GM19395 (cell line): ENCODE results near the gene INAVA.
A peak's percentile ranks its signal among the peaks of the same experiment; 100 is the strongest.

Source experiments
- ATAC-seq: cut with Tn5 transposase; IDR thresholded peaks from one replicate; pipeline ENCODE4 v1.9.1; 2021; ENCODE audit warnings: mild to moderate bottlenecking, moderate library complexity; ENCODE audit not compliant: unreplicated experiment

Gene INAVA

DNA sequence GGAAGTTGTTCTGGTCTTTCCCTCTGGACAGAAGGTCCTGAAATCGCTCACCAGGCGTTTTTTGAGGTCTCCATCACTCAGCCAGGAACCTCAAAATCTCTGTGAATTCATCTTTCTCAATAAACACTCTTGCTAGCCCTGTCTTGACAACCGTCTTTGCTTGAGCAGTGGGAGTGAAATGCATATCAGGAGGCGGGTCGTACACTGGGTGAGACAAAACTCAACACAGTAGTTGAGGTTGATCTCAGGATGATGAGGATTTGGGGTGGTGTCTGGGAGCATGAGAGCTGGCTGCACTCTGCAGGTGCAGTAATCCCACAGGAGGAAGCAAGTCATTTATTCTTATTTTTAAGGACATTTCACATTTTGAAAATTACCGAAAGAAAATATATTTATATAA is 20.0 kb upstream of the INAVA start:
- ATAC-seq, result no peak

DNA sequence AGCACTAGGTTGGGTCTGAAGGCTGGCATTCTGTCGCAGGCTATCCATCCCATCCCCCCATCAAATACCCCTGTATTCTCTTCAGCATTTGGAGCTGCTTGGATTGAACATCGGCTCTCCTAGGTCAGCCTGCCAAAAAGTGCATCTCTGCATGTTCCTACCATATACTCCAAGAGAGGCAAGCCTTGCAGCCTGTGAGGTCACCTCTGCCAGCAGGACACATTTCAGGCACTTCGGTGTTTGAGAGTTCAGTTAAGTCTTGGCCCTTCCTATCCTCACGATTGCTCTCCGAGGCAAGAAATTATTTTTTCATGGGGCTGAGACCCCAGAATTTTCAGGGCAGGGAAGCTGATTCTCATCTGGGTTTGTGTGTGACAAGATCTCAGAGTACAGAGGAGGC is 19.3 kb upstream of the INAVA start:
- no peak for ATAC-seq

GRCh38 chr1:200877010-200877409 is 17.7 kb upstream of the INAVA start:
- ATAC-seq, result no peak

GRCh38 chr1:200877839-200878551 is 16.7 kb upstream of the INAVA start:
- ATAC-seq, result peak; percentile 54

DNA sequence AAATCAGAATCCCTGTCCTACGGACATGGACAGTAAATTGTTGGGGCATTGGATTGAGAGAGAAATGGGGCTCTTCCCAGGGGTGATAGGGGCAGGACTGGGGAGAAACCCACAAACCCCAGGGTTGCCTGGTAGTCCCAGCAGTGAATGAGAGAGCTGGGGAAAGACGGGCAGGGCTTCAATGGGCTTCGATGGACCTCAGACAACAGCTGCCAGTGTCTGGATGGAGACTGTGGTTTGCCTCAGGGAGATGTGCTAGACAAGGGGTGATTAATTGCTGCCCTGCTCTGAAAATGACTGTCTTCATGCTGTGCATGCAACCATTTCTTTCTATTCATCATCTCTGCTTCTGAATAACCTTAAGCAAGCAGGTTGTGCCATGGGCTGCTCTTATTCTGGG is 14.5 kb upstream of the INAVA start:
- peak; percentile 83 for ATAC-seq

- no peak for ATAC-seq
Measured at GRCh38 chr1:200883118-200883517, 11.6 kb upstream of the INAVA start.

GRCh38 chr1:200885623-200886402 is 8.9 kb upstream of the INAVA start:
- no peak for ATAC-seq

GRCh38 chr1:200886594-200886993 is 8.1 kb upstream of the INAVA start:
- no peak for ATAC-seq

- ATAC-seq, result no peak
Measured at GRCh38 chr1:200887036-200887435, 7.7 kb upstream of the INAVA start.

DNA sequence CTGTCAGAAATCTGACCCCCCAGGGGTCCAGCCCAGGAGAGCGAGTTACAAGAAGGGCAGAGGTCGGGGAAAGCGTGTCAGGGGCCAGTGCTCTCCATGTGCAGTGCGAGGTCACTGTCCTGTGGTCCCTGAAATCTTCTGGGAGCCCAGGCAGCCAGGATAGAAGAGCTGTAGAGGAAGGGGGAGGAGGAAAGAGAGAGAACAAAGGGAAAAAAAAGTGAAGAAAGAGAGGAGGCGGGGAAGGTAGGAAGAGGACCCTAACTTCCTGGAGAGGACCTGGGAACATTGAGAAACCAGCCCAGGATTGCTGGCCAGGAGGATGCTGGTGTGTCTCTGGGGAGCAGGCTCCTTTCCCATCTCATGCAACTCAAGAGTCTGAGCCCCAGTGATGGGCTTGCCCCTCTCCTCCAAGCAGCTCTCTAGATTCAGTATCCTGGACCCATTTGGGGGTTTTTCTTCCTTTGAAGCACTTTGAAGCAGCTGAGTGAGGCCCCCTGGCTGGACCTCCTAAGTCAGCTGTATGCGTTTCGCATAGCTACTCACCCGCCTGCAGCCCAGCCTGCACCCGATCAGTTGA is 6.8 kb upstream of the INAVA start:
- no peak for ATAC-seq

DNA sequence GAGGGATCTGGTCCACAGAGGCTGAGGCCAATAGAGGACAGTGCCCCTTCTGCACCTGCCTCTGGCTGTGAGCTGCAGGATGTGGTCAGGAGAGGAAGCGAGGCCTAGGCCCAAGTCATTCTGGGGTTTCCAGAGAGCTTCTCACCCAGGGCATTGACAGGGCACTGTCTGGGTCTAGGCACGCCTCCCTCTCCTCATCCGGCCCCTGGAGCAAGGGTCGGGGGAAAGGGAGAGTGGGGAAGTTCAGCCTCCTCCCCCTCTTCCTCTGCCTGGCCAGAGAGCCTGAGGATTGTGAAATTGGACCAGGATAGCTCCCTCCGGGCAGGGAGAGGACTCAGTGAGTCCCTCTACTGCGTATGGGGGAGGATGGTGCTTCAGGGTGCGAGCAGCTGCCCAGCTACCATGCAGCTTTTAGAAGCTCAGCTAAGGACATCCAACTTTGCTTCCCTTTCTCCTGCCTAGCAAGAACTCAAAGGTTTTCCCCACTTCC is 6.3 kb upstream of the INAVA start:
- ATAC-seq, result peak; percentile 93

DNA sequence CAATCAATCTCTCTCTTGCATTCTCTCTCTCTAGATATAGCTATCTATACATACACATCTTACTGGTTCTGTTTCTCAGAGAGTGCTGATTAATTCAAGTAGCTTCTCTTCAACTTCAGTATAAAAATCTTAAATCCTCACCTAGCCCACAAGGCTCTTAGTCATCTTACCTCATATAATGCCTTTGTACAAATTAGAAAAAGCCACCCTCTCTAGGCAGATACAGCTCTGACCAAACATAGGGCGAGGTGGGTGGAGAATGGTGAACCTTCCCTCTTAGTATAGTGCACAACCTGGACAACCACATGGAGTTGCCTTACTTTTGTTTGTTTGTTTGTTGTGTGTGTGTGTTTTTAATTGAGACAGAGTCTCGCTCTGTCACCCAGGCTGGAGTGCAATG is 5.1 kb upstream of the INAVA start:
- no peak for ATAC-seq

- ATAC-seq, result no peak
Measured at GRCh38 chr1:200890027-200890426, 4.7 kb upstream of the INAVA start.

GRCh38 chr1:200890818-200891773 is 3.6 kb upstream of the INAVA start:
- ATAC-seq, result no peak

DNA sequence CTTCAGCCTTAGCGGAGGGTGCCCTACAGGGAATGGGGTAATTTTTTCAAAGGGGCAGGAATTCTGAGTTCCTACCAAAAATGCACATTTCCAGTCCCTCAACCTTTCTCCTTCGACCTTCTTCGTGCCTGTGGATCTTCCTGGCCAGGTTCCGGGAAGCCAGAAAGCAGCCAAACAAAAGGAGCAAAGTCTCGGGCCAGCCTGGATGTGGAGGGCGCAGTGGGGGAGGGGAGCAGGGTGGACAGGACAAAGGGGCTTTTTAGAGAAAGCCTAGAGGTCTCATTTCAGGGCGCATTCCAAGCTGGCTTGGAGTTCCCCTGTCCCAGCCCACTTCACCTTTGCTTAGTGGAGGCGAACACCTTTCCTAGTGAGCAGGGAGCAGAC is 2.9 kb upstream of the INAVA start:
- ATAC-seq, result no peak

DNA sequence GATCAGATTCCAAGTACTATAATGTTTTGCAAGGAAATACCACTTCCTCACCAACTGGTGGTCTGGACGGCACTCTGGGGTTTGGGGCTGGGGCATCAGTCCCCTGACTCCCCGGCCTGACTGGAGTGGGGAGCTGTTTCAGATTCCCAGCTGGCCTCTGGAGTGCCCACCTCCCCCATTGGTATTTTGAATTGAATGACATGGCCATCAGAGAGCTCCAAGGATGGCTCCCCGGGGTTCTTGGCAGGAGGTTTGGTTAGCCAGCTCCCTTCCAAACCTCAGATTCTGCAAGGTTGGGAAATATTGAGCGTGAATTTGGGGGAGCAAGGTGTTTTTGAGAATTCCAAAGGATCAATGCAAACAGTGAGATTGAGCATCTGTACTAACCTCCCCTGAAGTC is 2.2 kb upstream of the INAVA start:
- no peak for ATAC-seq

- no peak for ATAC-seq
Measured at GRCh38 chr1:200892958-200893357, 1.7 kb upstream of the INAVA start.

DNA sequence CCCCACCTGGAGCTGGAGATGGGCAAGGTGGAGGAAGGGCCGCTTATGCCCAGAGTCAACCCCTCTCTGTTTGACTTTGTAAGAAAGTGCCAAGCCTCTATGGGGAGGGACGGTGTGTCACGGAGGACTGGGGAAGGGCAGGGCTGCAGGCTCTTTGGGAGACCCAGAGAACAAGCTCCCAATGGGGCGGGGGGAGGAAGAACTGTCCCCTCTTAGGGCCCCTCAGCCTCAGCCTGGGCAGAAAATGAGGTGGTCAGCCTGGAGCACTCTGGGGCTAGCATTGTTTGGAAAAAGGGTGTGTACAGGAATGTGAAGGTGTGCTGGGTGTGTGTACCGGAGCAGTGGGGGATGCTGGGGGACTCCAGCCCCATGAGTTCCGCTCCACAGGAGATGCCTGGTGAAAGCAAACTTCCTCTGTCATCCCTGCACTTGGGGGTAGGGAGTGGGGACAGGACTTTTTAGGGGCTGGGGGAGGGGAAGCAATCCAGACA is 1.2 kb upstream of the INAVA start:
- ATAC-seq, result no peak

DNA sequence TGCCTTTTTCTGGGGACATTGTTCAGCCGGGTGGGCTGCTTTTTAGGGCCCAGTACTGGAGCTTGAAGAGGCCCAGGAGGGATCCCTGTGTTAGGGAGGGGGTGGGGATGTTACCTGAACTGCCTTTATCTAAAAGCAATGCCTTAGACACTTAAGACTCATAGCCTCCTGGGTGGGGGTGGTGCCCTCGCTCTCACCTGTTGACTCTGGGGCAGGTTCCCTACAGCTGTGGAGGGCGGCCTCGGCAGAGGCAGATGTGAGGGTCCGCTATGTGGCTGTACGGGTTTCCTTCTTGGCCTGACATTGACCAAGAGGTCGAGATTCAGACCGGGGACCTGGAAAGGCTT is 716 bp downstream of the INAVA start:
- ATAC-seq, result no peak

- no peak for ATAC-seq
Measured at GRCh38 chr1:200895801-200896530, 1.3 kb downstream of the INAVA start.
